Fibroblast of mammary gland (primary cell): ENCODE results near the gene KDM4D.
"Not testable (repeated sequence)": the region's sequence is repeated elsewhere in the genome, so short reads cannot be mapped to it uniquely, and the experiment has no call there.

Experiments
- DNase-seq: peaks from one replicate; pipeline ENCODE4 v3.0.0-alpha.2; 2010; ENCODE audit warnings: low read depth
- H3K4me3 ChIP-seq: 2 replicates; pipeline ENCODE4 v1.5.1; 2011; ENCODE audit warnings: low read depth, mild to moderate bottlenecking, low read length, moderate library complexity; ENCODE audit not compliant: control insufficient read depth
- TF ChIP-seq, protein P1 (sequence below): conservative IDR thresholded peaks from 2 replicates; pipeline ENCODE4 v1.5.1; 2011; ENCODE audit warnings: low read depth, low read length, inconsistent platforms; ENCODE audit not compliant: control insufficient read depth, insufficient read depth

KDM4D gene

DNA sequence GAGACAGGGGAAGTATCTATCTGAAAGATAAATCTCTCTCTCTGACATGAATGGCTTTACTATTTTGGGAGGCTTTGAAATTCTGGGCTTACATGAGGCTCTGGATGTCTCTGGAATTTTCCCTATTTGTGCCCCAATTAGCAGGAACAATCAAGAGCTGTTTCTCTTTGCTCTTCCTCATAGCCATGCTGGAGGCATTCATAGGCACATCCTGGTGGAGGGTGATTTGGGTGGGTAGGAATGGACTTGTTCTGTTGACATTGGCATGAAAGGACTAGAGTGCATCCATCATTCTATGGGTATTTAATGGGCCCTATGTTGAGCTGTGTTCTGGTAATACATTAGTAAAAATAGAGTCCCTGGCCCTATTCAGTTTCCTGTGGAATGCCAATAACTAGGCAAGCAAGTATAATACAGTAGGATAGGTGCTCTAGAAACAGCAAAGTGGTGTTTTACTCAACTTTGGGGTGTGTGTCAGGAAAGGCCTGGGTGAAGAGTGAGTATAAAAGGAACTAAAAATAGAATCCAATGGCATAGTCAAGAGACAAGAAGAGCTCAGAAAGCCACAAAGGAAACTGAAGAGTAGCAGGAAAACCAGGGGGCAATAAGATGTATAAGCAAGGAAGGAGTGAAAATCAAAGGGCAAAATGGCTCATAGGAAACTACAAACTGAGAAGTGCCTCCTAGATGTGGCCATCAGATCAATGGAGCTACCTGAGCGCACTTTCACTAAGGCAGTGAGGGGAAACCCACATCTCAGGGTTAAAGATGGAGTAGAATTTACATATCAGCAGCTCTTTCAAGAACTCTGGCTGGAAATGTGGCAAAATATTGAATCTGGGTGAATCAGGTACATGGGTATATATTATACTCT, 45.2 kb upstream of the KDM4D start:
- no peak overlapping the region for H3K4me3 ChIP-seq
- no peak for DNase-seq
- TF ChIP-seq, protein P1, sequence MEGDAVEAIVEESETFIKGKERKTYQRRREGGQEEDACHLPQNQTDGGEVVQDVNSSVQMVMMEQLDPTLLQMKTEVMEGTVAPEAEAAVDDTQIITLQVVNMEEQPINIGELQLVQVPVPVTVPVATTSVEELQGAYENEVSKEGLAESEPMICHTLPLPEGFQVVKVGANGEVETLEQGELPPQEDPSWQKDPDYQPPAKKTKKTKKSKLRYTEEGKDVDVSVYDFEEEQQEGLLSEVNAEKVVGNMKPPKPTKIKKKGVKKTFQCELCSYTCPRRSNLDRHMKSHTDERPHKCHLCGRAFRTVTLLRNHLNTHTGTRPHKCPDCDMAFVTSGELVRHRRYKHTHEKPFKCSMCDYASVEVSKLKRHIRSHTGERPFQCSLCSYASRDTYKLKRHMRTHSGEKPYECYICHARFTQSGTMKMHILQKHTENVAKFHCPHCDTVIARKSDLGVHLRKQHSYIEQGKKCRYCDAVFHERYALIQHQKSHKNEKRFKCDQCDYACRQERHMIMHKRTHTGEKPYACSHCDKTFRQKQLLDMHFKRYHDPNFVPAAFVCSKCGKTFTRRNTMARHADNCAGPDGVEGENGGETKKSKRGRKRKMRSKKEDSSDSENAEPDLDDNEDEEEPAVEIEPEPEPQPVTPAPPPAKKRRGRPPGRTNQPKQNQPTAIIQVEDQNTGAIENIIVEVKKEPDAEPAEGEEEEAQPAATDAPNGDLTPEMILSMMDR, result no peak

GRCh38 chr11:94932072-94932471, 41.4 kb upstream of the KDM4D start:
- not testable (repeated sequence) for H3K4me3 ChIP-seq, DNase-seq

- TF ChIP-seq, protein P1, result no peak
- no peak overlapping the region for H3K4me3 ChIP-seq
- DNase-seq, result peak; percentile 53
Observed at GRCh38 chr11:94932503-94932902, 41.0 kb upstream of the KDM4D start.

- TF ChIP-seq, protein P1, result no peak
- peak; percentile 98 for DNase-seq
Observed at GRCh38 chr11:94933223-94934130, 40.0 kb upstream of the KDM4D start.

GRCh38 chr11:94934362-94934761, 39.1 kb upstream of the KDM4D start:
- no peak overlapping the region for H3K4me3 ChIP-seq
- DNase-seq, result peak; percentile 72
- TF ChIP-seq, protein P1, result no peak

More at GRCh38 chr11:94933223-94934130, 40.0 kb upstream of the KDM4D start:
- no peak overlapping the region for H3K4me3 ChIP-seq

GRCh38 chr11:94934846-94935245, 38.7 kb upstream of the KDM4D start:
- TF ChIP-seq, protein P1, result no peak
- H3K4me3 ChIP-seq, result no peak overlapping the region
- peak; percentile 19 for DNase-seq
